Transverse colon (tissue), 4 donors: ENCODE measurements around the gene SGCA. TPM values are rescaled to one million over a fixed set of nuclear protein-coding genes. Genes with fewer than 3 reads are reported as not detected.

Source experiments
- DNase-seq: peaks from one replicate; pipeline ENCODE4 v3.0.0-alpha.2; 2019
- H3K27ac ChIP-seq, 4 donors: fragments of 200-600 bp; sonication (generic); 2 replicates each; pipeline ENCODE4 v1.5.1; 2016 to 2018; ENCODE audit warnings: inconsistent platforms in 4 of 4
- H3K27me3 ChIP-seq: fragments of 200-600 bp; sonication (generic); 2 replicates; pipeline ENCODE4 v1.5.1; 2017; ENCODE audit warnings: inconsistent platforms
- H3K36me3 ChIP-seq, 4 donors: fragments of 200-600 bp; sonication (generic); 2 replicates each; pipeline ENCODE4 v1.5.1; 2017 to 2019; ENCODE audit warnings: inconsistent platforms in 4 of 4
- H3K4me1 ChIP-seq, 4 donors: fragments of 200-600 bp; sonication (generic); 2 replicates each; pipeline ENCODE4 v1.5.1; 2017 to 2020; ENCODE audit warnings: inconsistent platforms in 4 of 4
- H3K4me3 ChIP-seq, 4 donors: fragments of 200-600 bp; sonication (generic); 1 replicate in 1 of 4; 2 replicates in 3 of 4; pipeline versions ENCODE4 v1.5.1 to v1.6.1; 2017 to 2019; ENCODE audit warnings: inconsistent platforms in 4 of 4
- H3K9me3 ChIP-seq, 2 donors: fragments of 200-600 bp; sonication (generic); 2 replicates each; pipeline ENCODE4 v1.5.1; 2017 to 2019; ENCODE audit warnings: inconsistent platforms in 2 of 2
- EP300 ChIP-seq: sonication (generic); formaldehyde crosslinking; IDR thresholded peaks from one replicate; pipeline ENCODE4 v1.6.1; 2017; ENCODE audit warnings: antibody characterized with exemption, low read depth
- POLR2A ChIP-seq: fragments of 450-650 bp; IDR thresholded peaks from one replicate; pipeline ENCODE4 v1.6.1; 2016; ENCODE audit warnings: antibody characterized with exemption, mild to moderate bottlenecking, moderate library complexity
- POLR2AphosphoS5 ChIP-seq, 3 donors: sonication (generic); formaldehyde crosslinking; IDR thresholded peaks; one replicate each; pipeline ENCODE4 v1.6.1; 2016; ENCODE audit warnings: antibody characterized with exemption in 3 of 3
- WGBS, 2 donors: methylation state at CpG; one replicate each; pipeline ENCODE4 v1.1.5; 2018; ENCODE audit warnings: low coverage in 1 of 2; 5-methylcytosine and 5-hydroxymethylcytosine counted together
- in situ Hi-C, 4 donors: fragments of 200-750 bp; cut with MboI; loops; one replicate each; pipeline versions ENCODE4 v1.15.0 to v1.15.1; 2017; ENCODE audit warnings: low sequenced_read_pairs in 3 of 4, low pct_ligation_motif_present in 1 of 4, low pct_unique_long_range_greater_than_20kb in 1 of 4
- intact Hi-C: fragments of 100-400 bp; cut with DNase I; formaldehyde crosslinking; loops from one replicate; pipeline ENCODE4 v1.15.1; 2023; ENCODE audit warnings: low total_unique reads
- total RNA-seq, 4 donors: library from RNA; depleted of rRNA; stranded (reverse); fragments of >200 nt; gene quantifications; one replicate each; pipeline ENCODE4 v1.1.0, GENCODE V29; 2016
- TF ChIP-seq, protein P1 (sequence below), 5 experiments: fragments of 200-600 bp in 3 of 5; fragments of 450-650 bp in 2 of 5; sonication (generic) in 3 of 5; IDR thresholded peaks; 1 replicate in 2 of 5; 2 replicates in 3 of 5; pipeline ENCODE4 v1.5.1; 2016 to 2017; ENCODE audit warnings: antibody characterized with exemption in 5 of 5, inconsistent platforms in 3 of 5, mild to moderate bottlenecking in 2 of 5, moderate library complexity in 1 of 5

SGCA gene
- total RNA-seq, 4 donors from 2014 or later = 3.7 to 65.3 (median 7.6) TPM

DNA sequence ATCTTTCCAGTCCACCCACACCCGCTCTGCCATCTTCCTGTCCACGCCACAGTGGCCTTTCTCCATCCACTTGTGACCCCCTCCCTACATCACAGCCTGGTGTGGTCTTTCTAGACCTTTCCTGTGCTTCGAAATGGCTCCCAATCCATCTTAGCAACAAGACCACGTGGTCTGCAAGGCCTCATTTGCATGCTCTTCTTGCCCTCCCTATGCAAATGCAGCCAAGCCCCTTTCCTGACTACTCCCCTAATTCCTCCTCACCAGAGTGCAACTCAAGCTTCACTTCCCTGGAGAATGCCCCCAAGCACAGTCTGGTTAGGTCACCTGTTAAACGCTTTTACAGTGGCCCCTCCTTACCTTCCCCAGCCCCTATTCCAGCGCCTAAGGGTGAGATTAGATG lies 21.4 kb upstream of the SGCA start:
- intact Hi-C loops = no loop called here
- no peaks in the 10 kb centered on the region for H3K9me3 ChIP-seq
- in situ Hi-C loops = no loop called here
- peaks cover 26 to 51% (median 36%) of the 10 kb centered on the region in 4 donors for H3K4me1 ChIP-seq
- WGBS, 2 donors = 67 to 73% methylated on average over 1 to 6 of the region's 6 CpGs
- H3K4me3 ChIP-seq = no peak overlapping the region
- TF ChIP-seq POLR2AphosphoS5 (IDR thresholded peaks at IDR 0.05) = no peak
- no peak for TF ChIP-seq EP300
- no peak for TF ChIP-seq POLR2A
- TF ChIP-seq, protein P1, sequence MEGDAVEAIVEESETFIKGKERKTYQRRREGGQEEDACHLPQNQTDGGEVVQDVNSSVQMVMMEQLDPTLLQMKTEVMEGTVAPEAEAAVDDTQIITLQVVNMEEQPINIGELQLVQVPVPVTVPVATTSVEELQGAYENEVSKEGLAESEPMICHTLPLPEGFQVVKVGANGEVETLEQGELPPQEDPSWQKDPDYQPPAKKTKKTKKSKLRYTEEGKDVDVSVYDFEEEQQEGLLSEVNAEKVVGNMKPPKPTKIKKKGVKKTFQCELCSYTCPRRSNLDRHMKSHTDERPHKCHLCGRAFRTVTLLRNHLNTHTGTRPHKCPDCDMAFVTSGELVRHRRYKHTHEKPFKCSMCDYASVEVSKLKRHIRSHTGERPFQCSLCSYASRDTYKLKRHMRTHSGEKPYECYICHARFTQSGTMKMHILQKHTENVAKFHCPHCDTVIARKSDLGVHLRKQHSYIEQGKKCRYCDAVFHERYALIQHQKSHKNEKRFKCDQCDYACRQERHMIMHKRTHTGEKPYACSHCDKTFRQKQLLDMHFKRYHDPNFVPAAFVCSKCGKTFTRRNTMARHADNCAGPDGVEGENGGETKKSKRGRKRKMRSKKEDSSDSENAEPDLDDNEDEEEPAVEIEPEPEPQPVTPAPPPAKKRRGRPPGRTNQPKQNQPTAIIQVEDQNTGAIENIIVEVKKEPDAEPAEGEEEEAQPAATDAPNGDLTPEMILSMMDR (IDR thresholded peaks at IDR 0.05) = no peak
- H3K36me3 ChIP-seq = peaks cover 0 to 16% (median 2%) of the 10 kb centered on the region in 4 donors
- DNase-seq = no peak
- no peak overlapping the region for H3K27ac ChIP-seq
- H3K27me3 ChIP-seq = no peaks in the 10 kb centered on the region

DNA sequence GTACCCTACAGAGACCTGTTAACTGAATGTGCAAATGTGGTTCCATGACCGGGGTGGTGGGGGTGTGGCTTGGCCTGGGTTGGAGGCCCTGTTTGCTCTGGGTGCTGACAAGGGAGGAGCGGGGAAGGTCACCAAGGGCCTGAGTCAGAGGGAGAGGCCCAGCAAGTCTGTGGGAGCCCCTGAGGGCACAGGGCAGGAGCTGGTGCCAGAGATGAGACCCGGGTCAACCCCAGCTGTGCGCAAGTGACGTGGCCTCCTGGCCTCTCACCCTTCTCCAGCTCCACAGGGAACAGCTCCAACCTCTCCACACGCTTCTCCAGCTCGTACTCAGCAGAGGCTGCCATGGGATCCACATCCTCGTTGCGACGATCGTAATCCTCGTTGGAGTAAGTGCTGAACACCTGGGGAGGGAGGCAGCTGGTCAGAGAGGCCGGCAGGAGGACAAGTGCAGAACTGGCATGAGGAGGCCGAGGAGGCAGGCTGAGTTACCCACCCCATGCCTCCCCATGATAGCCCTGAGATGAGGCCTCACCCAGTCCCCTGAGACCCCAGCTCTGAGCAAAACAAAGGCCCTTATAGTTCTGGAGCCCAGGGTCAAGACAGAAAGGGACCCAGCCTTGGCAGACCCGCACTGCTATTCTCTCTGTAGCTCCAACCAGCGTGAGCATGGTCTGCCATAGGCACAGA lies 20.8 kb upstream of the SGCA start:
- H3K4me1 ChIP-seq = peaks cover 26 to 54% (median 38%) of the 10 kb centered on the region in 4 donors
- intact Hi-C loops = no loop called here
- peaks cover 0 to 13% (median 0%) of the 10 kb centered on the region in 4 donors for H3K36me3 ChIP-seq
- no peak overlapping the region for H3K27ac ChIP-seq
- TF ChIP-seq POLR2A (no peak), EP300 (no peak), POLR2AphosphoS5 (IDR thresholded peaks at IDR 0.05) (no peak)
- TF ChIP-seq, protein P1 (IDR thresholded peaks at IDR 0.05) = no peak
- in situ Hi-C loops = no loop called here
- no peaks in the 10 kb centered on the region for H3K9me3 ChIP-seq
- H3K27me3 ChIP-seq = no peaks in the 10 kb centered on the region
- H3K4me3 ChIP-seq = no peak overlapping the region
- no peak for DNase-seq
- 70 to 81% methylated on average over 2 to 16 of the region's 16 CpGs for WGBS, 2 donors

DNA sequence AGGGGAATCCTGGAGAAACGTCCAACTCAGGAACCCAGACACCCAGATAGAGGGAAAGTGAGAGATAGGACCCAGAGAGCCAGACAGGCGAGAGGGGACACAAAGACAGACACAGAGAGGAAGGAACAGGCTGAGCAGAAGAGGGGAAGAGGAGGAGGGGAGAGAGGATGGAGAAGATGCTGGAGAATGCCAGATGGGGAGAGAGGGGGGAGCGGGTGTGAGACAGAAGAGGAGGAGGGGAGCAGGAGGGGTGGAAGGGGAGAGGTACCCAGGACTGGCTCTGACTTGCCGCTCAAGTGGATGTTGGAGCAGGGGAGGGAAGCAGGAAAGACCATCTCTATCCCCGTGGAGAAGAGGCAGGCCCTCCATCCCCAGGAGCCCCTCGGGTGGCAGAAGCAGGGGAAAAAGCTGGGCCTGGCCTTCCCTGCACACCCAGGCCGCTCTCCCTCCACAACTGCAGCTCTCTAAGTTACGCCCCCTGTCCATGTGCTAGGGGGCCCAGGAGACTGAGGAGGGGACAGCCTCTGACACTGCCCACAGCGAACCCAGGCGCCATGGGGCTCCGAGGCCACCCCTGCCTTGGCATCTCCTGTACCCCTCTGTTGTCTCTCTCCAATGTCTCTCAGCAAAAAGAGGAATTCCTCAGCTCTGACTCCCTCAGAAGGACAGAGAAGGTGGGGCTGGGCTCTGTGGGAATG lies 20.1 kb upstream of the SGCA start:
- Histone ChIP-seq H3K4me3 (no peak overlapping the region), H3K36me3 (peaks cover 0 to 12% (median 0%) of the 10 kb centered on the region in 4 donors), H3K27me3 (no peaks in the 10 kb centered on the region), H3K27ac (no peak overlapping the region), H3K4me1 (peaks cover 23 to 47% (median 38%) of the 10 kb centered on the region in 4 donors), H3K9me3 (no peaks in the 10 kb centered on the region)
- intact Hi-C loops = no loop called here
- no peak for DNase-seq
- TF ChIP-seq POLR2AphosphoS5 (IDR thresholded peaks at IDR 0.05) (no peak), POLR2A (no peak), EP300 (no peak)
- TF ChIP-seq, protein P1 (IDR thresholded peaks at IDR 0.05) = no peak
- in situ Hi-C loops = no loop called here
- 65 to 66% methylated on average over 4 to 10 of the region's 11 CpGs for WGBS, 2 donors

DNA sequence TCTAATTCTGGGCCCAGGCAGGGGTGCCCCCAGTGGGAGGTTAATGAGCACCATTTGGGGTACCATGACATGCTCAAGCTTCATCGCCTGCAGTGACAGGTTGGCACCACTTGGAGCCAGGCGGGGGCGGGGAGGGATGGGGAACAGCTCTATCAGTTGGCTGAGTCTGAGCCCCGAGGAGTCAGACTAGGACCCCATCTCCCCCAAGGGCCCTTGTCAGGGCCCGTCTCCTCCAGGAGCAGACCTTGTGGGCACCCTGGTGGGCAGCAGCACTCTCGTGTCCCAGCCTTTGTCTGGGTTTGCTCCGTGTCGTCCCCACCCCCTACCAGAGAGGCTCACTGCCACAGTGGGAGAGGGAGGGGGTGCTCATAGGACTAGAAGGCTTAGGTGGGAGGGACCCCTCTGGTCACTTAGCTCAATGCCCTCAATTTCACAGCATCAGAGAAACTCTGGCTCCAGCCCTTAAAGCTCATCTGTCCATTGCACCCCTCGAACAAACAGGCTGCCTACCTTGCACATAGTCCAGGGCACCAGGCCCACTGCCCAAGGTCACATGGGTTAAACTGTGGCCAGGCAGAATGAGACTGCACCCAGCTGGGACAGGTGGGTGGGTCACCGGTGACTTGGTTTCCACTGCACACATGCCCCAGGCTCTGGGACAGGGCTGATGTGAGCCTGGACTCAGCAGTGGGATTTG lies 19.4 kb upstream of the SGCA start:
- in situ Hi-C loops = no loop called here
- Histone ChIP-seq H3K27me3 (no peaks in the 10 kb centered on the region), H3K4me3 (peak overlapping the region in 1 of 4 donors; percentile 88), H3K36me3 (peaks cover 0 to 7% (median 0%) of the 10 kb centered on the region in 4 donors), H3K9me3 (no peaks in the 10 kb centered on the region), H3K4me1 (peaks cover 22 to 51% (median 39%) of the 10 kb centered on the region in 4 donors), H3K27ac (peak overlapping the region; percentile 92 to 98 (median 95))
- TF ChIP-seq POLR2AphosphoS5 (IDR thresholded peaks at IDR 0.05) (no peak), EP300 (no peak), POLR2A (no peak)
- TF ChIP-seq, protein P1 (IDR thresholded peaks at IDR 0.05) = no peak
- no peak for DNase-seq
- intact Hi-C loops = no loop called here
- WGBS, 2 donors = 63% methylated on average over 9 of the region's 10 CpGs; no CpG with 5 or more reads in 1 of the 2 donors
